ENCODE results near the gene DDAH1. TPM values are rescaled to one million over a fixed set of nuclear protein-coding genes. Genes with fewer than 3 reads are reported as not detected.

Gene DDAH1
- total RNA-seq, 2 donors from 2014 or later = 11.2 to 31.4 TPM

DNA sequence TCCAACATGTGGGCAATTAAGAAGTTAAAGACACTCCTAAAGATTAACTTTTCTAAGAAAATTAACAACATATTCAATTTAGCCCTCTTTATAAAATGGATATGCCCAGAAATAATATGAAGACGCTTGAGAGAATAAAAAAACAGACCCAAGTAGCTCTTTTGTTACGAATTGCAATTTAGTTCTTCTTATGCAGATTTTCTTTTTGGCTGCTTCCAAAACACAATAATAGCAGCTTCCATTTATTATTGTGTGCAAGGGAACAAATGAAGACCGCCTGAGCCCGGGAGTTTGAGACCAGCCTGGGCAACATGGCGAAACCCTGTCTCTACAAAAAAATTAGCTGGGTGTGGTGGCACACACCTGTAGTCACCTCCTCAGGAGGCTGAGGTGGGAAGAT lies 138.1 kb downstream of the DDAH1 start:
- ATAC-seq (no peak), DNase-seq (no peak)
- WGBS, 2 donors = 97 to 98% methylated on average over 5 of the region's 5 CpGs
- no peaks in the 10 kb centered on the region for H3K9me3 ChIP-seq
- H3K27ac ChIP-seq = no peak overlapping the region
- no peaks in the 10 kb centered on the region for H3K36me3 ChIP-seq (replicated peaks in 1 of 2; ENCODE audit: insufficient read depth in 1 of 2, low read depth in 2 of 2)
- H3K4me3 ChIP-seq = no peak overlapping the region
- no peaks in the 10 kb centered on the region for H3K27me3 ChIP-seq
- peaks cover 13% of the 10 kb centered on the region for H3K4me1 ChIP-seq
- no peak for TF ChIP-seq POLR2A (IDR thresholded peaks at IDR 0.05)
- TF ChIP-seq, protein P1, sequence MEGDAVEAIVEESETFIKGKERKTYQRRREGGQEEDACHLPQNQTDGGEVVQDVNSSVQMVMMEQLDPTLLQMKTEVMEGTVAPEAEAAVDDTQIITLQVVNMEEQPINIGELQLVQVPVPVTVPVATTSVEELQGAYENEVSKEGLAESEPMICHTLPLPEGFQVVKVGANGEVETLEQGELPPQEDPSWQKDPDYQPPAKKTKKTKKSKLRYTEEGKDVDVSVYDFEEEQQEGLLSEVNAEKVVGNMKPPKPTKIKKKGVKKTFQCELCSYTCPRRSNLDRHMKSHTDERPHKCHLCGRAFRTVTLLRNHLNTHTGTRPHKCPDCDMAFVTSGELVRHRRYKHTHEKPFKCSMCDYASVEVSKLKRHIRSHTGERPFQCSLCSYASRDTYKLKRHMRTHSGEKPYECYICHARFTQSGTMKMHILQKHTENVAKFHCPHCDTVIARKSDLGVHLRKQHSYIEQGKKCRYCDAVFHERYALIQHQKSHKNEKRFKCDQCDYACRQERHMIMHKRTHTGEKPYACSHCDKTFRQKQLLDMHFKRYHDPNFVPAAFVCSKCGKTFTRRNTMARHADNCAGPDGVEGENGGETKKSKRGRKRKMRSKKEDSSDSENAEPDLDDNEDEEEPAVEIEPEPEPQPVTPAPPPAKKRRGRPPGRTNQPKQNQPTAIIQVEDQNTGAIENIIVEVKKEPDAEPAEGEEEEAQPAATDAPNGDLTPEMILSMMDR (IDR thresholded peaks at IDR 0.05) = no peak
- intact Hi-C loops (cut with DNase I) = no loop called here

- Histone ChIP-seq H3K4me3 (no peak overlapping the region), H3K27ac (no peak overlapping the region), H3K36me3 (replicated peaks in 1 of 2; ENCODE audit: insufficient read depth in 1 of 2, low read depth in 2 of 2) (no peaks in the 10 kb centered on the region), H3K4me1 (peaks cover 13% of the 10 kb centered on the region), H3K9me3 (no peaks in the 10 kb centered on the region), H3K27me3 (no peaks in the 10 kb centered on the region)
- no peak for DNase-seq
- 65 to 67% methylated on average over 2 of the region's 2 CpGs for WGBS, 2 donors
- intact Hi-C loops (cut with DNase I) = no loop called here
- ATAC-seq = no peak
- TF ChIP-seq POLR2A (IDR thresholded peaks at IDR 0.05) = no peak
- TF ChIP-seq, protein P1 (IDR thresholded peaks at IDR 0.05) = no peak
Measured at GRCh38 chr1:85326336-85326735, 138.6 kb downstream of the DDAH1 start.

GRCh38 chr1:85325920-85326319 lies 139.0 kb downstream of the DDAH1 start:
- no peak overlapping the region for H3K27ac ChIP-seq

DNA sequence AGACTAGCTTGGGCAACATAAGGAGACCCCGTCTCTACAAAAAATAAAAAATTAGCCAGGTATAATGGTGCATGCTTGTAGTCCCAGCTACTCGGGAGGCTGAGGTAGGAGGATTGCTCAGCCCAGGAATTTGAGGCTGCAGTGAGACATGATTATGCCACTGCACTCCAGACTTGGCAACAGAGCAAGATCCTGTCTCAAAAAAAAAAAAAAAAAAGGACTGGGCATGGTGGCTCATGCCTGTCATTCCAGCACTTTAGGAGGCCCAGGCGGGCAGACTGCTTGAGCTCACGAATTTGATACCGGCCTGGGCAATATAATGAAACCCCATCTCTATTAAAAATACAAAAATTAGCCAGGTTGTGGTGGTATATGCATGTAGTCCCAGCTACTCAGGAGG lies 141.2 kb downstream of the DDAH1 start:
- H3K27ac ChIP-seq = no peak overlapping the region
- intact Hi-C loops (cut with DNase I) = no loop called here
- TF ChIP-seq, protein P1 (IDR thresholded peaks at IDR 0.05) = no peak
- no peak for TF ChIP-seq POLR2A (IDR thresholded peaks at IDR 0.05)
- no peak for DNase-seq
- no peaks in the 10 kb centered on the region for H3K36me3 ChIP-seq (replicated peaks in 1 of 2; ENCODE audit: insufficient read depth in 1 of 2, low read depth in 2 of 2)
- H3K4me3 ChIP-seq = no peak overlapping the region
- H3K4me1 ChIP-seq = peaks cover 13% of the 10 kb centered on the region
- no peaks in the 10 kb centered on the region for H3K27me3 ChIP-seq
- no peaks in the 10 kb centered on the region for H3K9me3 ChIP-seq
- WGBS, 2 donors = 80 to 96% methylated on average over 5 of the region's 5 CpGs
- no peak for ATAC-seq

More at GRCh38 chr1:85325920-85326319, 139.0 kb downstream of the DDAH1 start:
- DNase-seq (no peak), ATAC-seq (peak; percentile 56)
- no peak overlapping the region for H3K4me3 ChIP-seq
- intact Hi-C loops (cut with DNase I) = no loop called here
- H3K9me3 ChIP-seq = no peaks in the 10 kb centered on the region
- H3K36me3 ChIP-seq (replicated peaks in 1 of 2; ENCODE audit: insufficient read depth in 1 of 2, low read depth in 2 of 2) = no peaks in the 10 kb centered on the region
- TF ChIP-seq, protein P1 (IDR thresholded peaks at IDR 0.05) = no peak
- TF ChIP-seq POLR2A (IDR thresholded peaks at IDR 0.05) = no peak
- H3K4me1 ChIP-seq = peaks cover 13% of the 10 kb centered on the region
- no peaks in the 10 kb centered on the region for H3K27me3 ChIP-seq

GRCh38 chr1:85322655-85323054 lies 142.3 kb downstream of the DDAH1 start:
- Histone ChIP-seq H3K36me3 (replicated peaks in 1 of 2; ENCODE audit: insufficient read depth in 1 of 2, low read depth in 2 of 2) (no peaks in the 10 kb centered on the region), H3K27me3 (no peaks in the 10 kb centered on the region), H3K4me3 (no peak overlapping the region), H3K4me1 (peaks cover 13% of the 10 kb centered on the region), H3K9me3 (no peaks in the 10 kb centered on the region), H3K27ac (no peak overlapping the region)
- intact Hi-C loops (cut with DNase I) = no loop called here
- DNase-seq (no peak), ATAC-seq (no peak)
- 78 to 89% methylated on average over 2 of the region's 2 CpGs for WGBS, 2 donors
- no peak for TF ChIP-seq POLR2A (IDR thresholded peaks at IDR 0.05)
- TF ChIP-seq, protein P1 (IDR thresholded peaks at IDR 0.05) = no peak

Data from body of pancreas (tissue), 4 donors.